Mesangial cell (primary cell): ENCODE results near the gene SUPV3L1. TPM values are rescaled to one million over a fixed set of nuclear protein-coding genes. Genes with fewer than 3 reads are reported as not detected.

Experiments used
- total RNA-seq: library from RNA; depleted of rRNA; stranded (reverse); fragments of >200 nt; gene quantifications from 2 replicates; pipeline ENCODE4 v1.2.3, GENCODE V29; 2015

SUPV3L1 gene
- 19.3 and 19.9 TPM in 2 replicates for total RNA-seq

GRCh38 chr10:69179743-69180524 lies at the start of gene SUPV3L1:
TSS of gene SUPV3L1 (plus strand) at chr10:69180234. CDS start at chr10:69180292, 58 bp downstream.

GRCh38 chr10:69220041-69220451 lies 40.0 kb downstream of the SUPV3L1 start, which contains the start of gene HKDC1:
TSS of gene HKDC1 (plus strand) at chr10:69220332. CDS start at chr10:69220436, 104 bp downstream.

Other genes with a start within 250 kb of the SUPV3L1 start
- 29.9 and 66.2 TPM in 2 replicates for gene DDX21, start 224.1 kb upstream of the SUPV3L1 start, total RNA-seq
- gene KIFBP, start 191.4 kb upstream of the SUPV3L1 start, total RNA-seq, result 18.4 and 36.7 TPM in 2 replicates
- 50.1 and 238 TPM in 2 replicates for gene SRGN, start 92.1 kb upstream of the SUPV3L1 start, total RNA-seq
- 14.7 and 15.3 TPM in 2 replicates for gene VPS26A, start 56.1 kb upstream of the SUPV3L1 start, total RNA-seq
- 25.1 and 53.5 TPM in 2 replicates for gene HKDC1, start 40.1 kb downstream of the SUPV3L1 start, total RNA-seq
- gene HK1, start 98.3 kb downstream of the SUPV3L1 start, total RNA-seq, result 62.6 and 71.2 TPM in 2 replicates
- gene TACR2, start 236.7 kb downstream of the SUPV3L1 start, total RNA-seq, result 0.16 TPM in 1 of 2 replicates, not detected in the other